PC-9 (cell line): ENCODE data around the gene CCDC92. TPM values are rescaled to one million over a fixed set of nuclear protein-coding genes. Genes with fewer than 3 reads are reported as not detected.

Experiments used
- BruUV-seq: library from RNA; stranded (reverse); fragments of 400-500 nt; replicated peaks from 2 replicates; lab custom pipeline; 2021; lab: Mats Ljungman, UMichigan
- CTCF ChIA-PET: fragments of 300-600 bp; sonication (Branson Sonifier 250); formaldehyde crosslinking; loops from one replicate; lab custom pipeline; 2022; ENCODE audit warnings: antibody characterized with exemption; lab: Charles Lee
- POLR2A ChIA-PET: fragments of 300-600 bp; sonication (Branson Sonifier 250); formaldehyde crosslinking; loops from one replicate; lab custom pipeline; 2022; ENCODE audit warnings: antibody characterized with exemption; ENCODE audit not compliant: unreplicated experiment; lab: Charles Lee
- DNase-seq, 2 experiments: peaks; one replicate each; pipeline versions ENCODE4 v3.0.0 to v3.0.0-alpha.2; 2015 to 2022; ENCODE audit warnings: mixed read lengths in 1 of 2
- H2AFZ ChIP-seq: fragments of 200-600 bp; sonication (generic); 2 replicates; pipeline ENCODE4 v1.8.1; 2017; ENCODE audit warnings: antibody characterized with exemption
- H3F3A ChIP-seq: fragments of 200-600 bp; sonication (generic); 2 replicates; pipeline ENCODE4 v1.8.1; 2017; ENCODE audit warnings: antibody characterized with exemption, mild to moderate bottlenecking, low read depth; ENCODE audit not compliant: insufficient read depth
- H3K27ac ChIP-seq: fragments of 200-600 bp; sonication (generic); 2 replicates; pipeline ENCODE4 v1.6.1; 2016; ENCODE audit warnings: mixed run types
- H3K27me3 ChIP-seq: fragments of 200-600 bp; sonication (generic); 2 replicates; pipeline ENCODE4 v1.6.1; 2016; ENCODE audit warnings: low read depth, mixed run types; ENCODE audit not compliant: insufficient read depth
- H3K36me3 ChIP-seq: fragments of 200-600 bp; sonication (generic); 2 replicates; pipeline ENCODE4 v1.6.1; 2016; ENCODE audit warnings: low read depth, mixed run types
- H3K4me1 ChIP-seq: fragments of 200-600 bp; sonication (generic); replicated peaks from 2 replicates; pipeline ENCODE4 v1.6.1; 2016; ENCODE audit warnings: mixed run types; ENCODE audit not compliant: insufficient read depth
- H3K4me2 ChIP-seq: fragments of 200-600 bp; sonication (generic); 2 replicates; pipeline ENCODE4 v1.6.1; 2017; ENCODE audit warnings: mixed run types
- H3K4me3 ChIP-seq: fragments of 200-600 bp; sonication (generic); 2 replicates; pipeline ENCODE4 v1.6.1; 2016; ENCODE audit warnings: mixed run types
- H3K79me2 ChIP-seq: fragments of 200-600 bp; sonication (generic); 2 replicates; pipeline ENCODE4 v1.6.1; 2017; ENCODE audit warnings: low read depth, mixed run types
- H3K9me2 ChIP-seq: fragments of 200-600 bp; sonication (generic); 2 replicates; pipeline ENCODE4 v1.8.1; 2017; ENCODE audit warnings: mild to moderate bottlenecking; ENCODE audit not compliant: insufficient read depth
- H3K9me3 ChIP-seq: fragments of 200-600 bp; sonication (generic); 2 replicates; pipeline ENCODE4 v1.8.1; 2016; ENCODE audit warnings: low read depth; ENCODE audit not compliant: insufficient read depth
- H4K20me1 ChIP-seq: fragments of 200-600 bp; sonication (generic); 2 replicates; pipeline ENCODE4 v1.8.1; 2017; ENCODE audit not compliant: insufficient read depth
- CTCF ChIP-seq: fragments of 200-600 bp; sonication (generic); conservative IDR thresholded peaks from 2 replicates; pipeline ENCODE4 v1.6.1; 2017; ENCODE audit warnings: mixed run types, antibody characterized with exemption, mild to moderate bottlenecking, moderate library complexity
- EZH2 ChIP-seq: fragments of 200-600 bp; sonication (generic); IDR thresholded peaks from 2 replicates; pipeline ENCODE4 v1.8.0; 2017; ENCODE audit warnings: antibody characterized with exemption, low read depth
- intact Hi-C: fragments of 100-400 bp; cut with micrococcal nuclease; formaldehyde crosslinking; loops from one replicate; pipeline ENCODE4 v1.10.0; 2022; ENCODE audit not compliant: unreplicated experiment
- total RNA-seq: library from RNA; stranded (reverse); gene quantifications from 2 replicates; pipeline ENCODE4 v1.2.3, GENCODE V29; 2021

CCDC92 gene
- total RNA-seq, 1 experiment from 2014 or later, result 28.0 TPM

- Histone ChIP-seq H3K4me2 (no peak overlapping the region), H2AFZ (no peak overlapping the region), H3K4me1 (no peaks in the 10 kb centered on the region), H4K20me1 (peaks cover 12% of the 10 kb centered on the region), H3K4me3 (no peak overlapping the region), H3K27ac (no peak overlapping the region), H3K36me3 (peaks cover 5% of the 10 kb centered on the region; the same call in 1 of the 2 replicates), H3K79me2 (no peaks in the 10 kb centered on the region), H3K27me3 (no peaks in the 10 kb centered on the region), H3K9me2 (no peaks in the 10 kb centered on the region), H3F3A (no peaks in the 10 kb centered on the region), H3K9me3 (no peaks in the 10 kb centered on the region)
- POLR2A ChIA-PET, result no interaction called here
- CTCF ChIA-PET, result no interaction called here
- TF ChIP-seq CTCF (no peak), EZH2 (no peak)
- DNase-seq, result no peak
- intact Hi-C loops, result no loop called here
- no TSS peak for BruUV-seq
Measured at GRCh38 chr12:124000111-124000510, 27.5 kb upstream of the CCDC92 start.

GRCh38 chr12:123998991-123999359, 26.3 kb upstream of the CCDC92 start:
- H3K9me3 ChIP-seq, result no peaks in the 10 kb centered on the region
- H2AFZ ChIP-seq, result no peak overlapping the region
- no peak for DNase-seq
- no peaks in the 10 kb centered on the region for H3K27me3 ChIP-seq
- H3K4me3 ChIP-seq, result no peak overlapping the region
- no peak overlapping the region for H3K27ac ChIP-seq
- H3K79me2 ChIP-seq, result no peaks in the 10 kb centered on the region; the same call in 1 of the 2 replicates
- no peaks in the 10 kb centered on the region for H3F3A ChIP-seq
- no peak overlapping the region for H3K4me2 ChIP-seq
- intact Hi-C loops, result no loop called here
- ChIA-PET POLR2A (no interaction called here), CTCF (no interaction called here)
- H3K9me2 ChIP-seq, result no peaks in the 10 kb centered on the region
- BruUV-seq, result no TSS peak
- TF ChIP-seq CTCF (no peak), EZH2 (no peak)
- H4K20me1 ChIP-seq, result peaks cover 17% of the 10 kb centered on the region
- H3K36me3 ChIP-seq, result peaks cover 5% of the 10 kb centered on the region; the same call in 1 of the 2 replicates
- no peaks in the 10 kb centered on the region for H3K4me1 ChIP-seq

DNA sequence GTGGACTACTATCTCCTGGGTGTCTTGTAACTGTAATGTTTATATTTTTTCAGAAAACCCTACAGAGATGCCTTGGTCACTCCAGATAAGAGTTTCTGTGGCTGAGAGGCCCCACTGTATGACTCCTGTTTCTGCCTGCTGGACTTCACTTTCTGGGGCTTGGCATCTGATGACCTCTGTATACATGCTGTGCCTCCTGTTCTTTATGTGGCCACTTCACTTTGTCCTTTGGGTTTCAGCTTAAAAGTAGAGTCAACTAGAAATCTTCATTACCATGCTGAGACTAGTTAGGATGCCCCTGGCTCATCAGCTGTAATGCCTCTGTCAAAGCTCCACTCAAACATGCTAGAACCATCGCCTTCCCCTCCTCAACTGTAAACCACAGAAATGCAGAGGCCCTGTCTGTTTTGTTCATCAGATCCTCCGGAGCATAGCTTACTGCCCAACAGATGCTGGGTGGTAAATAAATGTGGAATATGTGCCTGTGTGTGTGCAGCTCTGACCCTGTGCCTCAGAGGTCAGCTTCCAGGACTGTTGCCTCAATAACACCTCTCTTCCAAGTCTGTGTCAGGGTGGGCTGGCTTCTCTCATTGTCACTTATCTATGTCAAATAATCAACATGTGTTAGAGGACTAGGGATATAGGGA, 25.8 kb upstream of the CCDC92 start:
- H3K4me1 ChIP-seq, result no peaks in the 10 kb centered on the region
- no peak overlapping the region for H3K27ac ChIP-seq
- no peak overlapping the region for H2AFZ ChIP-seq
- H4K20me1 ChIP-seq, result peaks cover 17% of the 10 kb centered on the region
- ChIA-PET CTCF (no interaction called here), POLR2A (no interaction called here)
- TF ChIP-seq CTCF (no peak), EZH2 (no peak)
- no TSS peak for BruUV-seq
- no peak overlapping the region for H3K4me2 ChIP-seq
- H3K36me3 ChIP-seq, result peaks cover 5% of the 10 kb centered on the region; the same call in 1 of the 2 replicates
- no peaks in the 10 kb centered on the region; the same call in 1 of the 2 replicates for H3K79me2 ChIP-seq
- intact Hi-C loops, result no loop called here
- H3K4me3 ChIP-seq, result no peak overlapping the region
- no peaks in the 10 kb centered on the region for H3K27me3 ChIP-seq
- no peaks in the 10 kb centered on the region for H3F3A ChIP-seq
- no peaks in the 10 kb centered on the region for H3K9me2 ChIP-seq
- H3K9me3 ChIP-seq, result no peaks in the 10 kb centered on the region
- DNase-seq, result no peak
